Left ventricle myocardium inferior (tissue), 1 donor: ENCODE data around the gene ZFHX2. TPM values are rescaled to one million over a fixed set of nuclear protein-coding genes. Genes with fewer than 3 reads are reported as not detected.

Experiments
- DNase-seq: peaks from one replicate; pipeline ENCODE4 v3.0.0-alpha.2; 2020
- H3K27ac ChIP-seq: fragments of 200-600 bp; replicated peaks from 2 replicates; pipeline ENCODE4 v1.8.0; 2021
- H3K27me3 ChIP-seq: fragments of 200-600 bp; 2 replicates; pipeline ENCODE4 v1.8.0; 2021; ENCODE audit warnings: low read depth
- H3K36me3 ChIP-seq: fragments of 200-600 bp; 2 replicates; pipeline ENCODE4 v1.8.0; 2021
- H3K4me1 ChIP-seq: fragments of 200-600 bp; 2 replicates; pipeline ENCODE4 v1.8.0; 2021
- H3K4me3 ChIP-seq: fragments of 200-600 bp; 2 replicates; pipeline ENCODE4 v1.8.0; 2021; ENCODE audit warnings: mild to moderate bottlenecking, moderate library complexity
- H3K9me3 ChIP-seq: fragments of 200-600 bp; replicated peaks from 2 replicates; pipeline ENCODE4 v1.8.0; 2021
- CTCF ChIP-seq: fragments of 200-600 bp; IDR thresholded peaks from 2 replicates; pipeline ENCODE4 v1.8.0; 2021; ENCODE audit warnings: antibody characterized with exemption, mild to moderate bottlenecking, borderline replicate concordance
- intact Hi-C: fragments of 100-400 bp; cut with micrococcal nuclease; formaldehyde crosslinking; loops from one replicate; pipeline ENCODE4 v1.11.0; 2022
- total RNA-seq: library from RNA; stranded (reverse); fragmentation: NEBNext Ultra II Directional; extraction: Animal tissue kit (Norgen Biotek cat#: 25700); gene quantifications from one replicate; pipeline ENCODE4 v1.2.1, GENCODE V29; 2021
- donor health status: DM: no; HTN: yes; CAD: no; lungs with severe emphysema.

Gene ZFHX2
- total RNA-seq, 1 donor from 2014 or later, result 0.74 TPM

DNA sequence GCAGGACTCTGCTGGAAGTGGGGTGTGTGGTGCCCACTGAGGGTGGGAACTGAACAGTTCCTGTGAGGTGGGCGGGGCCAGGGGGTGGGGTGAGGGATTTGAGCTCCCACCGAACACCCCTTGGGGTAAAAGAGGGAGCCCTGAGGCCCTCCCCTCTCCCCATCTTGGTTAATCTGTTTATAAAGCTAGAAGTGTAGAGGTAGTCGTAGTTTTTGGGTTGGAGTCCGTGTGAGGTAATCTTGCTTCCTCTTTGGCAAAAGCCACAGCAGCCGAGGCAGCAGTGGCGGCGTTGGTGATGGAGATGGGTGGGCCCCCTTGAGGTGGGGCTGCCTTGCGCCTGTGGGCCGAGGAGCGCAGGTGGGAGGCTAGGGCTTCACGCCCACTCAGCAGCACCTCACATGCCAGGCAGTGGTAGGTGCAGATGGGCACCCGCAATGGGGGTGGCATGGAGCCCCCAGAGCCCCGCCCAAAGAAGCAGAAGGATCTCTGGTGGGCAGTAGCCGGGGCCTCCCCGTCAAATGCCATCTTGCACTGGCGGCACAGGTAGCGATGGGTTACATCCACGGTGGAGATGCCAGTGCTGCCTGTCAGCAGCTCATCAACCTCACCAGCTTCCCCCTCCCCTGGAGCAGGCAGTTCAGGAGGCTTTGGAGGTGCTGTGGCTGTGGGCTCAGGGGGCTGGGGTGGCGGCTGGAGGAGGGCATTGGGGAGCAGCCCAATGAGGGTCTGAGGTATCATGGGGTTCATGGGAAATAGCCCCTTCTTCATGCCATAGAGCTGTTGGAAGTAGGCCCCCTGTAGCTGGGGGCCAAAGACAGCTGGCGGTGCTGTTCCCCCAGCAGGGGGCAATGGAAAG is 29.6 kb downstream of the ZFHX2 start:
- H3K4me3 ChIP-seq, result no peak overlapping the region
- no peaks in the 10 kb centered on the region for H3K36me3 ChIP-seq
- no peak for TF ChIP-seq CTCF
- H3K4me1 ChIP-seq, result no peaks in the 10 kb centered on the region
- intact Hi-C loops, result no loop called here
- no peaks in the 10 kb centered on the region for H3K9me3 ChIP-seq
- DNase-seq, result no peak
- H3K27ac ChIP-seq, result no peak overlapping the region
- peaks cover 9% of the 10 kb centered on the region for H3K27me3 ChIP-seq

GRCh38 chr14:23520899-23521533 is 30.5 kb downstream of the ZFHX2 start:
- Histone ChIP-seq H3K4me3 (no peak overlapping the region), H3K36me3 (no peaks in the 10 kb centered on the region), H3K9me3 (no peaks in the 10 kb centered on the region), H3K4me1 (no peaks in the 10 kb centered on the region), H3K27me3 (peaks cover 9% of the 10 kb centered on the region), H3K27ac (no peak overlapping the region)
- intact Hi-C loops, result no loop called here
- TF ChIP-seq CTCF, result no peak
- DNase-seq, result no peak

DNA sequence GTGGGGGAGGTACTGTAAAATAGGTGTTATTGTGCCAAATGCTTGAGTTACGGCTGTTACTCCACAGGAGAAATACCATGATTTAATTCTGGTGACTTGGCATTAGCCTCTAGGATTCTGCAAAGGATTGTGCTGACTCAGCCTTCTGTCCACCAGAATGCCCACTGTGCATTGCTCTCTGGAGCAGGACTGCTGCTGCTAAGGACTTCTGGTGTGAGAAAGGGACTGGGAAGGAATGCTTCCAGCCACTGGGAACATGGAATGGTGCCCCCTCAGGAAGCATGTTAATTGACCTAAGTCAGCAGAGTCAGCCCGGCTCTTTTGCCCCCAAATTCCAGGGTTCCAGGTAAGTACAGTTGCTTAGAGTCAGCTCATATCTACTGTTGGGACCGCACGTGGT is 32.9 kb downstream of the ZFHX2 start:
- no peak overlapping the region for H3K27ac ChIP-seq
- peaks cover 9% of the 10 kb centered on the region for H3K27me3 ChIP-seq
- no peak overlapping the region for H3K4me3 ChIP-seq
- no peak for DNase-seq
- TF ChIP-seq CTCF, result no peak
- no peaks in the 10 kb centered on the region for H3K4me1 ChIP-seq
- intact Hi-C loops, result no loop called here
- no peaks in the 10 kb centered on the region for H3K9me3 ChIP-seq
- H3K36me3 ChIP-seq, result no peaks in the 10 kb centered on the region

DNA sequence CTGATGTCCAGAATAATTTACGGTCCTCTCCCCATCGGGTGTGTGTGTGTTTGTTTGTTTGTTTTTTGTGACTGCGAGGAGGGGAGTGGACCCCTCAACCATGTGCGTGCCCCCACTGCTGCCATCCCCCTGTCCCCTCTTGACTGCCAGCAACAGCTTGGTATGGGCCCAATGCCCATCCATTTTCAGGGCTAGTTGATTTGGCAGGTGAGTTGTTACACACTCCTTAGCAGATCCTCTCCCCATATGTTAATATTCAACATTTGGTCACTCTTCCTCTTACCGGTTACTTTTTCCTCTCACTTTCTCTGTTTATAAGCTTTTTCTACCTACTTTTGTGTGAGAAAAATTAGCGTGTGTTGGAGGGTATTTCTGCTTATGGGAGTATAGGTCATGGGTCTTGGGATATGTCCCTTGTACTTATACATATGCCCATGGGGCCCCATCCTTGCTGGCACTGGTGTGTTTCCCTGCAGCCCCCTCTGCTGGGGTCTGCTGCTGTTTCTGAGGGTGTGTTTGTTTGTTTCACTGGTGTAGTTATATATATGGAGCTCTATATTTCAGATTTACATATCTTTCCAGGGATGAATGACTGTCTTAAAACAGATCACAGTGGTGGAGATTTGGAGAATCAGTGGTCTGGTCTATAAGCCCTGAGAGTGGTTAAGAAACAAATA is 33.8 kb downstream of the ZFHX2 start:
- no peaks in the 10 kb centered on the region for H3K36me3 ChIP-seq
- no peaks in the 10 kb centered on the region for H3K4me1 ChIP-seq
- H3K27me3 ChIP-seq, result peaks cover 9% of the 10 kb centered on the region
- H3K27ac ChIP-seq, result no peak overlapping the region
- intact Hi-C loops, result no loop called here
- no peaks in the 10 kb centered on the region for H3K9me3 ChIP-seq
- H3K4me3 ChIP-seq, result no peak overlapping the region
- TF ChIP-seq CTCF, result no peak
- no peak for DNase-seq

GRCh38 chr14:23514644-23514957 is 37.0 kb downstream of the ZFHX2 start:
- no peaks in the 10 kb centered on the region for H3K27me3 ChIP-seq
- no peaks in the 10 kb centered on the region for H3K36me3 ChIP-seq
- no peak for TF ChIP-seq CTCF
- DNase-seq, result no peak
- H3K4me3 ChIP-seq, result no peak overlapping the region
- no peaks in the 10 kb centered on the region for H3K4me1 ChIP-seq
- intact Hi-C loops, result no loop called here
- no peaks in the 10 kb centered on the region for H3K9me3 ChIP-seq
- H3K27ac ChIP-seq, result no peak overlapping the region
